NB4 (cell line): ENCODE results near the gene DNAJC22.
"Not testable (repeated sequence)": the region's sequence is repeated elsewhere in the genome, so short reads cannot be mapped to it uniquely, and the experiment has no call there.

Source experiments
- DNase-seq: peaks from one replicate; pipeline ENCODE4 v3.0.0; 2010; ENCODE audit warnings: low read depth
- H3K4me3 ChIP-seq: one replicate; pipeline ENCODE4 v1.5.1; 2011; ENCODE audit warnings: mild to moderate bottlenecking, low read depth, low read length, moderate library complexity
- CTCF ChIP-seq: IDR thresholded peaks from one replicate; pipeline ENCODE4 v1.5.1; 2012; ENCODE audit warnings: low read depth, low read length
- MAX ChIP-seq: IDR thresholded peaks from 2 replicates; pipeline ENCODE4 v1.6.1; 2011; ENCODE audit warnings: low read depth, low read length
- MYC ChIP-seq: IDR thresholded peaks from 2 replicates; pipeline ENCODE4 v1.6.1; 2011; ENCODE audit warnings: low read depth, low read length
- POLR2A ChIP-seq: IDR thresholded peaks from 2 replicates; pipeline ENCODE4 v1.6.1; 2011; ENCODE audit warnings: mild to moderate bottlenecking; ENCODE audit not compliant: insufficient read length; ENCODE audit errors: extremely low read depth

The DNAJC22 gene

GRCh38 chr12:49330032-49330619, 16.6 kb upstream of the DNAJC22 start:
- H3K4me3 ChIP-seq, result no peak overlapping the region
- DNase-seq, result no peak
- TF ChIP-seq MAX, result no peak
- TF ChIP-seq POLR2A, result no peak
- TF ChIP-seq CTCF, result no peak

GRCh38 chr12:49330631-49331379, 15.9 kb upstream of the DNAJC22 start:
- no peak for TF ChIP-seq MYC
- TF ChIP-seq POLR2A, result no peak
- TF ChIP-seq CTCF, result no peak
- TF ChIP-seq MAX, result no peak
- no peak for DNase-seq
- H3K4me3 ChIP-seq, result no peak overlapping the region

- peak; percentile 70 for DNase-seq
- TF ChIP-seq CTCF, result peak; percentile 75
- TF ChIP-seq POLR2A, result no peak
- peak; percentile 59; the same call in 1 of the 2 replicates for TF ChIP-seq MYC
- TF ChIP-seq MAX, result peak; percentile 71
- no peak overlapping the region for H3K4me3 ChIP-seq
Measured at GRCh38 chr12:49331380-49332222, 15.1 kb upstream of the DNAJC22 start.

GRCh38 chr12:49332441-49332861, 14.2 kb upstream of the DNAJC22 start:
- DNase-seq, result no peak
- no peak for TF ChIP-seq MYC
- no peak for TF ChIP-seq CTCF
- no peak for TF ChIP-seq POLR2A
- no peak for TF ChIP-seq MAX
- no peak overlapping the region for H3K4me3 ChIP-seq

GRCh38 chr12:49332891-49333371, 13.8 kb upstream of the DNAJC22 start:
- DNase-seq, result no peak
- TF ChIP-seq CTCF, result no peak
- no peak for TF ChIP-seq MYC
- TF ChIP-seq POLR2A, result no peak
- TF ChIP-seq MAX, result no peak
- no peak overlapping the region for H3K4me3 ChIP-seq

GRCh38 chr12:49333778-49334177, 12.9 kb upstream of the DNAJC22 start:
- not testable (repeated sequence) for H3K4me3 ChIP-seq, DNase-seq
